IMR-90 (cell line): ENCODE results near the gene CCDC77.

Experiments used
- BHLHE40 ChIP-seq: fragments of 150-350 bp; IDR thresholded peaks from 2 replicates; pipeline ENCODE4 v1.6.1; 2016; ENCODE audit warnings: mild to moderate bottlenecking, low read depth, low read length
- CEBPB ChIP-seq: IDR thresholded peaks from 2 replicates; pipeline ENCODE4 v1.6.1; 2012; ENCODE audit warnings: low read depth, low read length, improper control_type of control experiment
- CHD1 ChIP-seq: IDR thresholded peaks from 2 replicates; pipeline ENCODE4 v1.6.1; 2012; ENCODE audit warnings: low read depth, low read length, improper control_type of control experiment
- FOS ChIP-seq: fragments of 150-350 bp; IDR thresholded peaks from 2 replicates; pipeline ENCODE4 v1.6.1; 2016; ENCODE audit warnings: low read depth, low read length
- MAFK ChIP-seq: IDR thresholded peaks from 2 replicates; pipeline ENCODE4 v1.6.1; 2012; ENCODE audit warnings: low read depth, low read length, improper control_type of control experiment
- MXI1 ChIP-seq: IDR thresholded peaks from 2 replicates; pipeline ENCODE4 v1.6.1; 2012; ENCODE audit warnings: low read depth, mild to moderate bottlenecking, low read length, moderate library complexity, borderline replicate concordance
- NFE2L2 ChIP-seq: fragments of 150-350 bp; IDR thresholded peaks from 2 replicates; pipeline ENCODE4 v1.6.1; 2016; ENCODE audit warnings: low read depth, mild to moderate bottlenecking, low read length
- POLR2A ChIP-seq: IDR thresholded peaks from 2 replicates; pipeline ENCODE4 v1.6.1; 2012; ENCODE audit warnings: mild to moderate bottlenecking, low read depth, low read length
- RAD21 ChIP-seq: IDR thresholded peaks from 2 replicates; pipeline ENCODE4 v1.6.1; 2012; ENCODE audit warnings: low read length, improper control_type of control experiment
- SMC3 ChIP-seq: fragments of 150-350 bp; IDR thresholded peaks from 2 replicates; pipeline ENCODE4 v1.6.1; 2016; ENCODE audit warnings: low read depth, mild to moderate bottlenecking, antibody characterized with exemption, low read length, moderate library complexity
- TF ChIP-seq, protein P1 (sequence below): conservative IDR thresholded peaks from 2 replicates; pipeline ENCODE4 v1.5.1; 2012; ENCODE audit warnings: mild to moderate bottlenecking, low read depth, low read length, improper control_type of control experiment
- TF ChIP-seq, protein P2 (sequence below): fragments of 150-350 bp; IDR thresholded peaks from 2 replicates; pipeline ENCODE4 v1.6.1; 2017; ENCODE audit warnings: mild to moderate bottlenecking, antibody characterized with exemption, low read length, low read depth
- TF ChIP-seq, protein P3 (sequence below): fragments of 150-350 bp; IDR thresholded peaks from 2 replicates; pipeline ENCODE4 v1.6.1; 2016; ENCODE audit warnings: low read depth, mild to moderate bottlenecking, low read length, moderate library complexity, borderline replicate concordance

GRCh38 chr12:467591-467990, 66.1 kb downstream of the CCDC77 start:
- TF ChIP-seq, protein P1, sequence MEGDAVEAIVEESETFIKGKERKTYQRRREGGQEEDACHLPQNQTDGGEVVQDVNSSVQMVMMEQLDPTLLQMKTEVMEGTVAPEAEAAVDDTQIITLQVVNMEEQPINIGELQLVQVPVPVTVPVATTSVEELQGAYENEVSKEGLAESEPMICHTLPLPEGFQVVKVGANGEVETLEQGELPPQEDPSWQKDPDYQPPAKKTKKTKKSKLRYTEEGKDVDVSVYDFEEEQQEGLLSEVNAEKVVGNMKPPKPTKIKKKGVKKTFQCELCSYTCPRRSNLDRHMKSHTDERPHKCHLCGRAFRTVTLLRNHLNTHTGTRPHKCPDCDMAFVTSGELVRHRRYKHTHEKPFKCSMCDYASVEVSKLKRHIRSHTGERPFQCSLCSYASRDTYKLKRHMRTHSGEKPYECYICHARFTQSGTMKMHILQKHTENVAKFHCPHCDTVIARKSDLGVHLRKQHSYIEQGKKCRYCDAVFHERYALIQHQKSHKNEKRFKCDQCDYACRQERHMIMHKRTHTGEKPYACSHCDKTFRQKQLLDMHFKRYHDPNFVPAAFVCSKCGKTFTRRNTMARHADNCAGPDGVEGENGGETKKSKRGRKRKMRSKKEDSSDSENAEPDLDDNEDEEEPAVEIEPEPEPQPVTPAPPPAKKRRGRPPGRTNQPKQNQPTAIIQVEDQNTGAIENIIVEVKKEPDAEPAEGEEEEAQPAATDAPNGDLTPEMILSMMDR: no peak
- TF ChIP-seq MXI1 (no peak), POLR2A (no peak), CEBPB (no peak), MAFK (no peak), BHLHE40 (no peak), SMC3 (no peak), RAD21 (no peak), CHD1 (no peak), FOS (no peak), NFE2L2 (no peak)
- TF ChIP-seq, protein P2, sequence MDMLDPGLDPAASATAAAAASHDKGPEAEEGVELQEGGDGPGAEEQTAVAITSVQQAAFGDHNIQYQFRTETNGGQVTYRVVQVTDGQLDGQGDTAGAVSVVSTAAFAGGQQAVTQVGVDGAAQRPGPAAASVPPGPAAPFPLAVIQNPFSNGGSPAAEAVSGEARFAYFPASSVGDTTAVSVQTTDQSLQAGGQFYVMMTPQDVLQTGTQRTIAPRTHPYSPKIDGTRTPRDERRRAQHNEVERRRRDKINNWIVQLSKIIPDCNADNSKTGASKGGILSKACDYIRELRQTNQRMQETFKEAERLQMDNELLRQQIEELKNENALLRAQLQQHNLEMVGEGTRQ: no peak
- TF ChIP-seq, protein P3, sequence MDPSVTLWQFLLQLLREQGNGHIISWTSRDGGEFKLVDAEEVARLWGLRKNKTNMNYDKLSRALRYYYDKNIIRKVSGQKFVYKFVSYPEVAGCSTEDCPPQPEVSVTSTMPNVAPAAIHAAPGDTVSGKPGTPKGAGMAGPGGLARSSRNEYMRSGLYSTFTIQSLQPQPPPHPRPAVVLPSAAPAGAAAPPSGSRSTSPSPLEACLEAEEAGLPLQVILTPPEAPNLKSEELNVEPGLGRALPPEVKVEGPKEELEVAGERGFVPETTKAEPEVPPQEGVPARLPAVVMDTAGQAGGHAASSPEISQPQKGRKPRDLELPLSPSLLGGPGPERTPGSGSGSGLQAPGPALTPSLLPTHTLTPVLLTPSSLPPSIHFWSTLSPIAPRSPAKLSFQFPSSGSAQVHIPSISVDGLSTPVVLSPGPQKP: no peak
